Fibroblast of upper back skin (primary cell): Measurements from ENCODE around the gene SUFU.
"Not testable (repeated sequence)": the region's sequence is repeated elsewhere in the genome, so short reads cannot be mapped to it uniquely, and the experiment has no call there.

ENCODE experiments used
- DNase-seq: peaks from one replicate; pipeline ENCODE4 v3.0.0-alpha.2; 2013

Gene SUFU

GRCh38 chr10:102480396-102480795 lies 23.4 kb upstream of the SUFU start:
- DNase-seq = no peak

GRCh38 chr10:102484021-102484420 lies 19.8 kb upstream of the SUFU start:
- no peak for DNase-seq

- no peak for DNase-seq
Observed at GRCh38 chr10:102485093-102485784, 18.5 kb upstream of the SUFU start.

GRCh38 chr10:102491136-102491535 lies 12.6 kb upstream of the SUFU start:
- no peak for DNase-seq

GRCh38 chr10:102492344-102492939 lies 11.3 kb upstream of the SUFU start:
- no peak for DNase-seq

GRCh38 chr10:102492983-102493382 lies 10.8 kb upstream of the SUFU start:
- no peak for DNase-seq

GRCh38 chr10:102493771-102494170 lies 10.0 kb upstream of the SUFU start:
- DNase-seq = no peak

- DNase-seq = no peak
Observed at GRCh38 chr10:102497545-102497944, 6.2 kb upstream of the SUFU start.

- DNase-seq = no peak
Observed at GRCh38 chr10:102499356-102499755, 4.4 kb upstream of the SUFU start.

- not testable (repeated sequence) for DNase-seq
Observed at GRCh38 chr10:102500686-102501085, 3.1 kb upstream of the SUFU start.

GRCh38 chr10:102501201-102502028 lies 2.4 kb upstream of the SUFU start:
- no peak for DNase-seq

GRCh38 chr10:102502029-102502336 lies 1.8 kb upstream of the SUFU start:
- peak; percentile 100 for DNase-seq

- DNase-seq = peak; percentile 100
Observed at GRCh38 chr10:102502337-102503151, 1.2 kb upstream of the SUFU start, which contains the start of gene ACTR1A. Gene ACTR1A, minus strand, starts transcription at chr10:102502712. Its CDS starts 65 bp downstream, at chr10:102502647.

- no peak for DNase-seq
Observed at GRCh38 chr10:102504179-102504975, 605 bp downstream of the SUFU start.

- DNase-seq = no peak
Observed at GRCh38 chr10:102504976-102505300, 1.2 kb downstream of the SUFU start.

- no peak for DNase-seq
Observed at GRCh38 chr10:102505462-102506115, 1.8 kb downstream of the SUFU start.

- no peak for DNase-seq
Observed at GRCh38 chr10:102507521-102507920, 3.7 kb downstream of the SUFU start.

- no peak for DNase-seq
Observed at GRCh38 chr10:102508506-102508905, 4.7 kb downstream of the SUFU start.

- DNase-seq = peak; percentile 58
Observed at GRCh38 chr10:102509387-102509786, 5.6 kb downstream of the SUFU start.

- DNase-seq = no peak
Observed at GRCh38 chr10:102511583-102512274, 8.0 kb downstream of the SUFU start.
